Measurements from ENCODE around the gene MACROD2.

The MACROD2 gene

GRCh38 chr20:15222502-15223330 lies 1227.4 kb downstream of the MACROD2 start:
- DNase-seq (ENCODE audit: low read depth), result no peak

GRCh38 chr20:15224199-15224598 lies 1228.9 kb downstream of the MACROD2 start:
- no peak for DNase-seq (ENCODE audit: low read depth)

GRCh38 chr20:15227102-15227501 lies 1231.8 kb downstream of the MACROD2 start:
- no peak for DNase-seq (ENCODE audit: low read depth)

GRCh38 chr20:15232243-15232642 lies 1236.9 kb downstream of the MACROD2 start:
- DNase-seq (ENCODE audit: low read depth), result no peak

GRCh38 chr20:15235471-15236198 lies 1240.3 kb downstream of the MACROD2 start:
- DNase-seq (ENCODE audit: low read depth), result no peak

- no peak for DNase-seq (ENCODE audit: low read depth)
Measured at GRCh38 chr20:15236812-15237211, 1241.5 kb downstream of the MACROD2 start.

- DNase-seq (ENCODE audit: low read depth), result no peak
Measured at GRCh38 chr20:15239542-15240206, 1244.4 kb downstream of the MACROD2 start.

GRCh38 chr20:15240801-15241200 lies 1245.5 kb downstream of the MACROD2 start:
- no peak for DNase-seq (ENCODE audit: low read depth)

- no peak for DNase-seq (ENCODE audit: low read depth)
Measured at GRCh38 chr20:15241681-15242080, 1246.4 kb downstream of the MACROD2 start.

- no peak for DNase-seq (ENCODE audit: low read depth)
Measured at GRCh38 chr20:15242773-15243172, 1247.5 kb downstream of the MACROD2 start.

- no peak for DNase-seq (ENCODE audit: low read depth)
Measured at GRCh38 chr20:15245896-15246295, 1250.6 kb downstream of the MACROD2 start.

- DNase-seq (ENCODE audit: low read depth), result no peak
Measured at GRCh38 chr20:15248618-15249395, 1253.5 kb downstream of the MACROD2 start.

GRCh38 chr20:15251171-15251570 lies 1255.9 kb downstream of the MACROD2 start:
- no peak for DNase-seq (ENCODE audit: low read depth)

- no peak for DNase-seq (ENCODE audit: low read depth)
Measured at GRCh38 chr20:15252304-15252703, 1257.0 kb downstream of the MACROD2 start.

- no peak for DNase-seq (ENCODE audit: low read depth)
Measured at GRCh38 chr20:15253431-15253830, 1258.1 kb downstream of the MACROD2 start.

GRCh38 chr20:15256676-15257568 lies 1261.6 kb downstream of the MACROD2 start:
- DNase-seq (ENCODE audit: low read depth), result no peak

GRCh38 chr20:15257569-15257870 lies 1262.2 kb downstream of the MACROD2 start:
- DNase-seq (ENCODE audit: low read depth), result no peak

- DNase-seq (ENCODE audit: low read depth), result no peak
Measured at GRCh38 chr20:15265581-15266309, 1270.4 kb downstream of the MACROD2 start.

GRCh38 chr20:15267935-15268334 lies 1272.6 kb downstream of the MACROD2 start:
- no peak for DNase-seq (ENCODE audit: low read depth)

- DNase-seq (ENCODE audit: low read depth), result no peak
Measured at GRCh38 chr20:15278041-15278440, 1282.7 kb downstream of the MACROD2 start.

All from T follicular helper cell (primary cell).